Naive B cell (primary cell): Measurements from ENCODE around the gene CTRL. TPM values are rescaled to one million over a fixed set of nuclear protein-coding genes. Genes with fewer than 3 reads are reported as not detected.
"Not testable (repeated sequence)": the region's sequence is repeated elsewhere in the genome, so short reads cannot be mapped to it uniquely, and the experiment has no call there.

ENCODE experiments used
- ATAC-seq, 2 donors: fragments of 150-1000 bp; cut with Tn5 transposase; 2 replicates each; pipeline ENCODE4 v1.10.0; 2021; ENCODE audit warnings: low read depth in 2 of 2, mild to moderate bottlenecking in 2 of 2, moderate library complexity in 2 of 2
- DNase-seq: peaks from one replicate; pipeline ENCODE4 v3.0.0; 2022
- H3K27ac Mint-ChIP-seq, 6 donors: one replicate each; pipeline ENCODE4 v1.8.0; 2020 to 2022; ENCODE audit warnings: mild to moderate bottlenecking in 6 of 6, mixed read lengths in 6 of 6, moderate library complexity in 5 of 6, inconsistent platforms in 2 of 6
- H3K27me3 Mint-ChIP-seq, 3 donors: one replicate each; pipeline ENCODE4 v1.8.0; 2021 to 2022; ENCODE audit warnings: mixed read lengths in 3 of 3, mild to moderate bottlenecking in 1 of 3
- H3K36me3 Mint-ChIP-seq, 2 donors: one replicate each; pipeline ENCODE4 v1.8.0; 2020 to 2022; ENCODE audit warnings: mixed read lengths in 2 of 2, inconsistent platforms in 1 of 2, mild to moderate bottlenecking in 1 of 2
- H3K4me1 Mint-ChIP-seq, 3 donors: one replicate each; pipeline ENCODE4 v1.8.0; 2020 to 2022; ENCODE audit warnings: mixed read lengths in 3 of 3, inconsistent platforms in 1 of 3, mild to moderate bottlenecking in 1 of 3, moderate library complexity in 1 of 3
- H3K4me3 Mint-ChIP-seq, 8 donors: one replicate each; pipeline ENCODE4 v1.8.0; 2020 to 2022; ENCODE audit warnings: mild to moderate bottlenecking in 8 of 8, mixed read lengths in 8 of 8, moderate library complexity in 8 of 8, inconsistent platforms in 2 of 8
- H3K9me3 Mint-ChIP-seq, 7 donors: one replicate each; pipeline ENCODE4 v1.8.0; 2020 to 2022; ENCODE audit warnings: mixed read lengths in 7 of 7, mild to moderate bottlenecking in 5 of 7, inconsistent platforms in 2 of 7, moderate library complexity in 1 of 7
- polyA plus RNA-seq, 6 donors: library from polyadenylated mRNA; unstranded; fragments of 300-500 nt; fragmentation: Illumina TruSeq; gene quantifications; one replicate each; pipeline ENCODE4 v1.2.3, GENCODE V29; 2021; ENCODE audit warnings: low read depth in 6 of 6

Gene CTRL
- 1 to 10 TPM in 4 of 6 donors, under 1 TPM in 2; 0.65 to 3.2 (median 1.3) TPM for polyA plus RNA-seq

- ATAC-seq: no peak
- Mint-ChIP-seq H3K27ac (peak within 1 kb of the TSS in 2 of 6 donors; percentile 27 to 32), H3K4me1 (peaks cover 27 to 35% (median 28%) of the 10 kb centered on the region in 3 donors), H3K4me3 (peak within 1 kb of the TSS in 1 of 8 donors; percentile 33), H3K9me3 (no peaks in the 10 kb centered on the region), H3K36me3 (peaks cover 0 to 10% of the 10 kb centered on the region in 2 donors), H3K27me3 (no peaks in the 10 kb centered on the region)
- no peak for DNase-seq
These were observed at the start of gene CTRL for GRCh38 chr16:67931712-67932461. Gene CTRL, minus strand, starts transcription at chr16:67931862. Its CDS starts 10 bp downstream, at chr16:67931852.

- Mint-ChIP-seq H3K36me3 (no peaks in the 10 kb centered on the region), H3K27me3 (peaks cover 0 to 6% (median 0%) of the 10 kb centered on the region in 3 donors), H3K4me3 (no peak within 1 kb of the TSS), H3K4me1 (peaks cover 12 to 26% (median 24%) of the 10 kb centered on the region in 3 donors), H3K27ac (peak within 1 kb of the TSS in 1 of 6 donors; percentile 73), H3K9me3 (no peaks in the 10 kb centered on the region)
- DNase-seq: no peak
- ATAC-seq: no peak
These were observed 48.5 kb upstream of the CTRL start, which contains the start of gene DPEP3 for GRCh38 chr16:67979955-67980678. Gene DPEP3, minus strand, starts transcription at chr16:67980499. Its CDS starts 119 bp downstream, at chr16:67980380.

- Mint-ChIP-seq H3K36me3 (no peaks in the 10 kb centered on the region), H3K4me1 (peaks cover 0 to 5% (median 1%) of the 10 kb centered on the region in 3 donors), H3K9me3 (no peaks in the 10 kb centered on the region), H3K27me3 (peaks cover 0 to 6% (median 0%) of the 10 kb centered on the region in 3 donors), H3K27ac (peak overlapping the region in 2 of 6 donors; percentile 37 to 62), H3K4me3 (peak overlapping the region in 1 of 8 donors; percentile 41)
- ATAC-seq: no peak
- no peak for DNase-seq
These were observed 46.0 kb upstream of the CTRL start for GRCh38 chr16:67977469-67978227.

- no peak for ATAC-seq
- Mint-ChIP-seq H3K4me3 (no peak overlapping the region), H3K9me3 (no peaks in the 10 kb centered on the region), H3K27me3 (peaks cover 0 to 6% (median 0%) of the 10 kb centered on the region in 3 donors), H3K36me3 (no peaks in the 10 kb centered on the region), H3K27ac (no peak overlapping the region), H3K4me1 (no peaks in the 10 kb centered on the region)
- DNase-seq: no peak
These were observed 45.3 kb upstream of the CTRL start for GRCh38 chr16:67977005-67977404.

GRCh38 chr16:67976205-67976604 lies 44.5 kb upstream of the CTRL start:
- H3K4me1 Mint-ChIP-seq: no peaks in the 10 kb centered on the region
- DNase-seq (no peak), ATAC-seq (no peak)
- H3K4me3 Mint-ChIP-seq: peak overlapping the region in 1 of 8 donors; percentile 44
- no peaks in the 10 kb centered on the region for H3K36me3 Mint-ChIP-seq
- H3K9me3 Mint-ChIP-seq: no peaks in the 10 kb centered on the region
- peak overlapping the region in 2 of 6 donors; percentile 16 to 47 for H3K27ac Mint-ChIP-seq
- peaks cover 0 to 6% (median 0%) of the 10 kb centered on the region in 3 donors for H3K27me3 Mint-ChIP-seq

- no peaks in the 10 kb centered on the region for H3K36me3 Mint-ChIP-seq
- H3K9me3 Mint-ChIP-seq: no peaks in the 10 kb centered on the region
- H3K27ac Mint-ChIP-seq: peak overlapping the region in 1 of 6 donors; percentile 16
- H3K27me3 Mint-ChIP-seq: peaks cover 0 to 6% (median 0%) of the 10 kb centered on the region in 3 donors
- DNase-seq (no peak), ATAC-seq (no peak)
- H3K4me3 Mint-ChIP-seq: no peak overlapping the region
- H3K4me1 Mint-ChIP-seq: no peaks in the 10 kb centered on the region
These were observed 43.9 kb upstream of the CTRL start for GRCh38 chr16:67975321-67976105.

GRCh38 chr16:67972285-67972684 lies 40.6 kb upstream of the CTRL start:
- ATAC-seq: not testable (repeated sequence)
- peaks cover 13 to 19% (median 16%) of the 10 kb centered on the region in 3 donors for H3K4me1 Mint-ChIP-seq

GRCh38 chr16:67971111-67971510 lies 39.4 kb upstream of the CTRL start:
- Mint-ChIP-seq H3K27me3 (peaks cover 0 to 1% (median 0%) of the 10 kb centered on the region in 3 donors), H3K27ac (peak overlapping the region in 1 of 6 donors; percentile 88), H3K36me3 (no peaks in the 10 kb centered on the region), H3K9me3 (no peaks in the 10 kb centered on the region), H3K4me1 (peaks cover 19 to 23% (median 20%) of the 10 kb centered on the region in 3 donors), H3K4me3 (peak overlapping the region in 4 of 8 donors; percentile 5 to 79 (median 44))
- DNase-seq (no peak), ATAC-seq (no peak)

More at GRCh38 chr16:67972285-67972684, 40.6 kb upstream of the CTRL start:
- not testable (repeated sequence) for H3K36me3 Mint-ChIP-seq, H3K27me3 Mint-ChIP-seq, H3K4me3 Mint-ChIP-seq, H3K9me3 Mint-ChIP-seq, DNase-seq
- H3K27ac Mint-ChIP-seq: peak overlapping the region in 1 of 6 donors; percentile 32

GRCh38 chr16:67969254-67970039 lies 37.8 kb upstream of the CTRL start:
- peak; percentile 34 to 45 for ATAC-seq
- Mint-ChIP-seq H3K4me3 (peak overlapping the region; percentile 81 to 97 (median 92)), H3K4me1 (peaks cover 23 to 39% (median 30%) of the 10 kb centered on the region in 3 donors), H3K9me3 (no peaks in the 10 kb centered on the region), H3K27ac (peak overlapping the region in 3 of 6 donors; percentile 69 to 97 (median 85)), H3K27me3 (no peaks in the 10 kb centered on the region), H3K36me3 (no peaks in the 10 kb centered on the region)
- peak; percentile 30 for DNase-seq

GRCh38 chr16:67968400-67969253 lies 37.0 kb upstream of the CTRL start, which contains the start of gene SLC12A4:
Gene SLC12A4, minus strand, starts transcription at chr16:67968637. Its CDS starts 84 bp downstream, at chr16:67968553.
- ATAC-seq (peak; percentile 86 to 87), DNase-seq (peak; percentile 80)
- Mint-ChIP-seq H3K9me3 (no peaks in the 10 kb centered on the region), H3K36me3 (no peaks in the 10 kb centered on the region), H3K27me3 (no peaks in the 10 kb centered on the region), H3K4me3 (peak within 1 kb of the TSS; percentile 84 to 98 (median 92)), H3K4me1 (peaks cover 23 to 43% (median 32%) of the 10 kb centered on the region in 3 donors), H3K27ac (peak within 1 kb of the TSS; percentile 7 to 97 (median 94))

- no peaks in the 10 kb centered on the region for H3K9me3 Mint-ChIP-seq
- DNase-seq (peak; percentile 38), ATAC-seq (peak; percentile 15 to 25)
- peaks cover 24 to 44% (median 32%) of the 10 kb centered on the region in 3 donors for H3K4me1 Mint-ChIP-seq
- H3K27ac Mint-ChIP-seq: peak overlapping the region; percentile 7 to 95 (median 90)
- peak overlapping the region; percentile 84 to 98 (median 92) for H3K4me3 Mint-ChIP-seq
- H3K36me3 Mint-ChIP-seq: peaks cover 0 to 2% of the 10 kb centered on the region in 2 donors
- no peaks in the 10 kb centered on the region for H3K27me3 Mint-ChIP-seq
These were observed 36.3 kb upstream of the CTRL start for GRCh38 chr16:67967958-67968399.
